ENCODE results near the gene DHCR24.
A peak's percentile ranks its signal among the peaks of the same experiment; 100 is the strongest.
"Not testable (repeated sequence)": the region's sequence is repeated elsewhere in the genome, so short reads cannot be mapped to it uniquely, and the experiment has no call there.

Gene DHCR24, protein sequence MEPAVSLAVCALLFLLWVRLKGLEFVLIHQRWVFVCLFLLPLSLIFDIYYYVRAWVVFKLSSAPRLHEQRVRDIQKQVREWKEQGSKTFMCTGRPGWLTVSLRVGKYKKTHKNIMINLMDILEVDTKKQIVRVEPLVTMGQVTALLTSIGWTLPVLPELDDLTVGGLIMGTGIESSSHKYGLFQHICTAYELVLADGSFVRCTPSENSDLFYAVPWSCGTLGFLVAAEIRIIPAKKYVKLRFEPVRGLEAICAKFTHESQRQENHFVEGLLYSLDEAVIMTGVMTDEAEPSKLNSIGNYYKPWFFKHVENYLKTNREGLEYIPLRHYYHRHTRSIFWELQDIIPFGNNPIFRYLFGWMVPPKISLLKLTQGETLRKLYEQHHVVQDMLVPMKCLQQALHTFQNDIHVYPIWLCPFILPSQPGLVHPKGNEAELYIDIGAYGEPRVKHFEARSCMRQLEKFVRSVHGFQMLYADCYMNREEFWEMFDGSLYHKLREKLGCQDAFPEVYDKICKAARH

DNA sequence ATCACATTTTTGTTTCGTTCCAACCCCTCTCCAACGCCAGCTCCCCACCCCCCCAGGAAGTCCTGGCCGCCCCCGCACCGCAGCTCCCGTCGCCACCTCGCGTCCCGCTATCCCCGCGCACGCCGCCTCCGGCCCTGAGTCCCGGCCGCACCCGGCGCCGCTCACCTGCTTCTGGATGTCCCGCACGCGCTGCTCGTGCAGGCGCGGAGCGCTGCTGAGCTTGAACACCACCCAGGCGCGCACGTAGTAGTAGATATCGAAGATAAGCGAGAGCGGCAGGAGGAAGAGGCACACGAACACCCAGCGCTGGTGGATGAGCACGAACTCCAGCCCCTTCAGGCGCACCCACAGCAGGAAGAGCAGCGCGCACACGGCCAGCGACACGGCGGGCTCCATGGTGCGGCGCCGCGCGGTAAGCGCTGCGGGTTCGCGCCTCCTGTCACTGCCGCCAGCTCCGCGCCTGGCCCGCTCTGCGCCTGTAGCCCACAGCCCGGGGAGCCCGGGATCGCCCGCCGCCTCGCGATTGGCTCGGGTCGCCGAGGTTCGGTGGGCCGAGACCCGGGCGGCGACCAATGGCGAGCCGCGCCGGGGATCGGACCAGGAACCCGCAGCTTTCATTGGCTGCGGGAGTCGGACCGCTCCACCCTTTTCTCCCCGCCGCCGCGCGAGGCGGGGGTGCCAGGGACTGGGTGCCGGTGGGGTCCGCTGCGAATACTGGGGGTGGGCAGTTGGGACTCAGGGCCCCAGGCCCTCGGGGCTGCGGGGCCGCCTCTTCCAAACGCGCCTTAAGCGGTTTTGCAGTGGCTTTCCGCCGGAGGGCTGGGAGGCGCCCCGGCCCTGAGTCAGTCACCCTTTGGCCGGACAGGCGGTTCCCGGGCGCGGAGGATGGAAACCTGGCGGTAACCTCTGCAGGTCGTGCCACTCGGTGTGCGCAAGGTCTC is at the start of gene DHCR24:
Gene DHCR24, minus strand, starts transcription at position 472 of the 941 bp plus-strand sequence. Its CDS starts 76 bp downstream, at position 396.
- DNase-seq (ENCODE audit: low read depth) = peak; percentile 76

- DNase-seq (ENCODE audit: low read depth) = no peak
Observed at GRCh38 chr1:54936791-54937190, 49.8 kb upstream of the DHCR24 start.

- peak; percentile 96 for DNase-seq (ENCODE audit: low read depth)
Observed at GRCh38 chr1:54934869-54935268, 47.9 kb upstream of the DHCR24 start.

DNA sequence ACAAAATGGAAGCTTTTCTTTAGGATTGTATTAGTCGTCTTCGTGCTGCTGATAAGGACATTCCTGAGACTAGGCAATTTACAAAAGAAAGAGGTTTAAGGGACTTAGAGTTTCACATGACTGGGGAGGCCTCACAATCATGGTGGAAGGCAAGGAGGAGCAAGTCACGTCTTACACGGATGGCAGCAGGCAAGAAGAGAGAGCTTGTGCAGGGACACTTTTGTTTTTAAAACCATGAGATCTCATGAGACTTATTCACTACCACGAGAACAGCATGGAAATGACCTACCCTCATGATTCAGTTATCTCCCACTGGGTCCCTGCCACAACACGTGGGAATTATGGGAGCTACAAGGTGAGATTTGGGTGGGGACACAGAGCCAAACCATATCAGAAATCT is 47.1 kb upstream of the DHCR24 start:
- not testable (repeated sequence) for DNase-seq (ENCODE audit: low read depth)

DNA sequence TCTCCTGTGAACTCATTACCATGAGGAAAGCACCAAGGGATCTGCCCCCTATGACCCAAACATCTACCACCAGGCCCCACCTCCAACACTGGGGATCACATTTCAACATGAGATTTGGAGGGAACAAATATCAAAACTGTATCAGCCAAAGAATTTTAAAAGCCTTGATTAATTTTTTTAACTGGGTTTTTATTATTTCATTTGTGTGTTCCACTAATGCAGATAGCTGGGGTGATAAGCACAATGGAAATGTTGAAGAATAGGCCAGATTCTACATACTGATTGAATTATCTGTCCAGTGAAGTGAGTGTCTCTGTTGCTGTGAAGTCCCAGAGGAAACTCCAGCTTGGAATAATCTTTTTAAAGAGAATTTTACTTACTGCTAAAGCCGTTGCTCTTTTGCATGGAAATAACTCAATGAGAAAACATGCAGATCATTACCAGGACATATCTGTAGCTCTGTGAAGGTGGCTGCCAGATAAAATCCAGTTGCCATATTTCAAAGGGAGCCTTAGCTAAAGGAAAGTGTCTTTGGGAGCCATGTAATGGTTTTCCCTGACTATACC is 44.4 kb upstream of the DHCR24 start:
- no peak for DNase-seq (ENCODE audit: low read depth)

DNA sequence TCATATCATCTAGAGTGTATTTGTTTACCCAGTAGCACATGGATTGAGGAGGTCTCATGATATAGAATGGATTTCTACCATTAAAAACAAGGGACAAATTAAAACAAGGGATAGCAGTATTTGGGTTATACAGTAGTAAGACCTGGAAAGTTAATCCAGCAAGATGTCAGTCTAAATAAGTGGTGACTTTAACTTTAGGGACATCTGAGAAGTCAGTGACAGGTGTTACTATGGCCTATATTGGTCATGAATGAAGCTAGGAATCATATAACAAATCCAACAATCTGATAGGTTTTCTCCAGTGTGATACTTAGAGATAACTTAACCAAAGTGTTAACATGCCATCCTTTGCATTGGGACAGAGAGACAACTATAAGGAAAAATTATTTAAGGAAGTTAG is 42.7 kb upstream of the DHCR24 start:
- no peak for DNase-seq (ENCODE audit: low read depth)

DNA sequence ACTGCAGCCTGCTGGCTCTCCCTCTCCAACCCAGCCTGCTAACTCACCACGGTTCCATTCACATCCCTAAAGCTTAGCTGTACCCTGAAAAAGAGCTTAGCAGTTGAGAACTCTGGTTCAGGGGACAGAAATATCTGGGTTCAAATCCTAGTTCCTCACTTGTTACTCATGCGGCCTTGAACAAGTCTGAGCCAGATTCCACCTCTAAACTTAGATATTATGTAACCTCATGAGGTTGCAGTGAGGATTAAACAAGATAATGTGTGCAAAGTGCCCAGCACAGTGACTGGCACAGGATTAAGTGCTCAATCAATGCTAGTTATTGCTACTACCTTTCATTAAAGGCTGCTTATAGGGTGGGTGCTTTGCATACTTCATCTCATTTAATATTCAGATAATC is 41.3 kb upstream of the DHCR24 start:
- peak; percentile 64 for DNase-seq (ENCODE audit: low read depth)

- peak; percentile 94 for DNase-seq (ENCODE audit: low read depth)
Observed at GRCh38 chr1:54927472-54928240, 40.7 kb upstream of the DHCR24 start.

- DNase-seq (ENCODE audit: low read depth) = no peak
Observed at GRCh38 chr1:54926970-54927369, 40.0 kb upstream of the DHCR24 start.

- DNase-seq (ENCODE audit: low read depth) = peak; percentile 46
Observed at GRCh38 chr1:54922921-54923421, 36.0 kb upstream of the DHCR24 start.

DNA sequence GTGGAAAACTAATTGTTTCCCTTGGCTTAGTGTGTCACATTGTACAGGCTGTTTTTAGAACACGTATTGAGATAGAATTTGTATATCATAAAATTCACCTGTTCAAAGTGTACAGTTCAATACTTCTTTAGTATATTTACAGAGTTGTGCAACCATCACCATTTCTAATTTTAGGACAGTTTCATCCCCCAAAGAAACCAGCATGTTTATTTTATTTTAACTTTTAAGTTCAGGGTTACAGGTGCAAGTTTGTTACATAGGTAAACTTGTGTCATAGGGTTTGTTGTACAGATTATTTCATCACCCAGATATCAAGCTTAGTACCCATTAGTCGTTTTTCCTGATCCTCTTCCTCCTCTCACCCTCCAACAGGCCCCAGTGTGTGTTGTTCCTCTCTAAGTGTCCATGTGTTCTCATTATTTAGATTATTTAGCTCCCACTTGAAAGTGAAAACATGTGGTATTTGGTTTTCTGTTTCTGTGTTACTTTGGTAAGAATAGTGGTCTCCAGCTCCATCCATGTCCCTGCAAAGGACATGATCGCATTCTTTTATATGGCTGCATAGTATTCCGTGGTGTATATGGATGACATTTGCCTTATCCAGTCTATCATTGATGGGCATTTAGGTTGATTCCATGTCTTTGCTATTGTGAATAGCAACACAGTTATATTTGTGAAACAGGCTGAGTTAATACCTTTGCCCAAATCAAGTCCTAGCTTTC is 35.2 kb upstream of the DHCR24 start:
- no peak for DNase-seq (ENCODE audit: low read depth)

- no peak for DNase-seq (ENCODE audit: low read depth)
Observed at GRCh38 chr1:54919367-54920359, 32.7 kb upstream of the DHCR24 start.

DNA sequence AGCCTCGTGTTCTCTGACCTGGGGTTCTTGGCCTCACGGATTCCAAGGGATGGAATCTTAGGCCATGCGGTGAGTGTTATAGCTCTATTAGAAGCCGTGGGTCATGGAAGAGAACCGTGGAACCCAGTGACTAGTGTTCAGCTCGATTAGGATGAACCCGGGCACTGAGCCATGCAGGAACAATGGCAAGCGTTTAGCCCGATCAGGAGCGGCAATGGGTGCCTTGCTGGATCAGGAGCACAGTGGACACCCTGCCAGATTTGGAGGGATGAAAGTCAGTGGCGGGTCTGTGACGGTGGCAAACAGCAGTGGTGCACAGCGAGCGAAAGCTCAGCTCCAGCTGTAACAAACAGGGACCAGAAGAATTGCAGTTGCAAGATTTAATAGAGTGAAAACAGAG is 24.1 kb upstream of the DHCR24 start:
- not testable (repeated sequence) for DNase-seq (ENCODE audit: low read depth)

GRCh38 chr1:54906586-54906985 is 19.6 kb upstream of the DHCR24 start:
- DNase-seq (ENCODE audit: low read depth) = no peak

DNA sequence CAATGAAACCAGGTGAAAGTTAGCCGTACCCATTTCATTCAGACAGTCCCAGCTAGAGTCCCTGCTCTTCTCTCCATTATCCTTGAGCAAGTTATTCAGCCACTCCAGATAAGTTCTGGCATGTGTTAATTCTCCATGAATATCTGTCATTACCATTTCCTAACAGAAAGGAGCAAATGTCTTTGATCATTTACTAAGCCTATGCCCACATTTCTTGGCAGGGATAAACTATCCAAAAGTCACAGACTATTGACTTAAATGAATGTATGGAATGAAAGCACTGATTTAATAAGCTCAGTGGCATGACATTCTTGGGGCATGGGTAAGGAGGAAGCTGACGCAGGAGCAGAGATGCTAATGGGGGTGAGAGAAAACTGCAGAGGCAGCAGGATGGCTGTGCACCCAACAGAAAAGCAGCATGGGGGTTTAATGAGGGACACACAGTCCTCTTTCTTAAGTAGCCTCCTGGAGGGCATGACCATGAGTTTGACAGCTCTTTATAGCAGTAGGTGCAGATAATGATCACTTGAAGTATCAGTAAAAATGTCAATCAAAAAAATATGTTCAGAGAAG is 17.6 kb upstream of the DHCR24 start:
- peak; percentile 44 for DNase-seq (ENCODE audit: low read depth)

DNA sequence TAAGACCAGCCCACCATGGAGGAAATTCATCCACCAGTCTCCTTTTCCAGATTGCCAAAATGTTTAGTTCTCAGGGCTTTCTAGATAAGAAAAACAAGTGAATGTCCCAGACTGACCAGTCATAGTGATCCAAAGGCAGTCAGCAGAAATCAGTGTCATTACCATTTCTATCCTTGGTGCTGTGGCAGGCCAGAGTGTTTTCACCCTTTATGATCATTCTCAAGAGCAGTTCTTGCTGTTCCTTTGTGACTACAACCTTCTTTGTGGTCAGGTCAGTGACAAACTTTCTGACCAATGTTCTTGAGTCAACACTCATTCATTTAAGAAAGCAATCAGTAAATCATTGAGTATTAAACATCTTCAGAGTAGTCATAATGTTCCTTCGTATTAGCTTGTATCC is 7.3 kb upstream of the DHCR24 start:
- DNase-seq (ENCODE audit: low read depth) = peak; percentile 64

DNA sequence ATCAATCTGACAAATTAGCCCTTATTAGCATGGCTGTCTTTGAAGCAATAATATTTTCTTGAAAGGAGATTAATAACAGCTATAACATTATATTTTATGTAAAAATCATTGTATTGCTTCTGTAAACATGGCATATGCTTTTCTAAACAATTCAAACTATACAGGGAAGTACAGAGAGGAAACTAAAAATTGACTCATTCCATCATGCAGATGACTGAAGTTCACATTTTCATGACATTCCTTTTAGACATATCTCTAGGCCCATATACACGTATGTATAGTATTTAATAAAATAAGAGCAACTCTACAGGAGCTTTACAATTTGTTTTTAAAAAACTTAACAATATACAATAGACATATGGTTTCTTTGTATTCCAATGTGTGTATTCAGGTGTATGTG is 5.6 kb upstream of the DHCR24 start:
- no peak for DNase-seq (ENCODE audit: low read depth)

- DNase-seq (ENCODE audit: low read depth) = no peak
Observed at GRCh38 chr1:54889132-54889725, 2.2 kb upstream of the DHCR24 start.

Data from amniotic epithelial cell (primary cell).